HEK293 (cell line): Measurements from ENCODE around the gene AIG1.

Source experiments
- CTCF ChIA-PET: fragments of 350-600 bp; formaldehyde crosslinking; extraction: SDS; loops from one replicate; lab custom pipeline; 2021; ENCODE audit warnings: antibody characterized with exemption; lab: Yijun Ruan, JAX
- POLR2A ChIA-PET: fragments of 300-600 bp; formaldehyde crosslinking; extraction: SDS; loops from one replicate; lab custom pipeline; 2020; ENCODE audit warnings: antibody characterized with exemption, inconsistent platforms; lab: Yijun Ruan, JAX
- H3K27ac ChIP-seq: fragments of 200-500 bp; sonication (Bioruptor generic); 2 replicates; pipeline ENCODE4 v1.5.1; 2014; ENCODE audit warnings: low read depth, low read length, control low read depth, inconsistent platforms; ENCODE audit errors: extremely low read depth
- H3K36me3 ChIP-seq, 2 experiments: fragments of 200-500 bp in 1 of 2; sonication (Bioruptor generic) in 1 of 2; 1 replicate in 1 of 2; 2 replicates in 1 of 2; pipeline ENCODE4 v1.5.1; 2014 to 2017; ENCODE audit warnings: inconsistent platforms in 2 of 2, low read length in 2 of 2; ENCODE audit not compliant: control insufficient read depth in 2 of 2, insufficient read depth in 1 of 2
- H3K4me1 ChIP-seq: fragments of 200-500 bp; sonication (Bioruptor generic); 2 replicates; pipeline ENCODE4 v1.5.1; 2014; ENCODE audit warnings: mild to moderate bottlenecking, low read length, inconsistent platforms; ENCODE audit not compliant: control insufficient read depth, insufficient read depth
- H3K4me3 ChIP-seq: 2 replicates; pipeline ENCODE4 v1.5.1; 2011; ENCODE audit warnings: low read depth, mild to moderate bottlenecking, control low read depth, low read length, moderate library complexity
- H3K9me3 ChIP-seq: fragments of 200-500 bp; sonication (Bioruptor generic); 2 replicates; pipeline ENCODE4 v1.5.1; 2014; ENCODE audit warnings: low read depth, low read length, inconsistent platforms; ENCODE audit not compliant: control insufficient read depth, insufficient read depth
- BCL11A ChIP-seq: fragments of 450-650 bp; formaldehyde crosslinking; IDR thresholded peaks from 2 replicates; pipeline ENCODE4 v1.5.1; 2016; ENCODE audit warnings: low read depth, missing biosample characterization, missing genetic modification characterization
- HOXD13 ChIP-seq: sonication (generic); formaldehyde crosslinking; IDR thresholded peaks from 2 replicates; pipeline ENCODE4 v1.8.0; 2022; ENCODE audit warnings: missing genetic modification reagents, borderline replicate concordance
- MEIS1 ChIP-seq: sonication (generic); formaldehyde crosslinking; IDR thresholded peaks from 2 replicates; pipeline ENCODE4 v1.8.1; 2022; ENCODE audit warnings: missing genetic modification reagents, mild to moderate bottlenecking, borderline replicate concordance
- PRDM1 ChIP-seq: fragments of 450-650 bp; formaldehyde crosslinking; IDR thresholded peaks from 2 replicates; pipeline ENCODE4; 2016; ENCODE audit warnings: missing biosample characterization, missing genetic modification characterization
- SP2 ChIP-seq: fragments of 450-650 bp; formaldehyde crosslinking; IDR thresholded peaks from 2 replicates; pipeline ENCODE4 v1.5.1; 2016; ENCODE audit warnings: missing biosample characterization, missing genetic modification characterization
- ZBTB21 ChIP-seq: fragments of 450-650 bp; formaldehyde crosslinking; IDR thresholded peaks from 2 replicates; pipeline ENCODE4 v1.5.1; 2017; ENCODE audit warnings: missing biosample characterization, missing genetic modification characterization
- ZBTB8A ChIP-seq: fragments of 450-650 bp; formaldehyde crosslinking; IDR thresholded peaks from 2 replicates; pipeline ENCODE4 v1.5.1; 2016; ENCODE audit warnings: missing biosample characterization, missing genetic modification characterization
- ZFP41 ChIP-seq: fragments of 450-650 bp; formaldehyde crosslinking; IDR thresholded peaks from 2 replicates; pipeline ENCODE4 v1.5.1; 2016; ENCODE audit warnings: missing biosample characterization, missing genetic modification characterization, borderline replicate concordance
- ZNF10 ChIP-seq: fragments of 450-650 bp; formaldehyde crosslinking; IDR thresholded peaks from 2 replicates; pipeline ENCODE4 v1.5.1; 2017; ENCODE audit warnings: missing biosample characterization, missing genetic modification characterization
- ZNF114 ChIP-seq: fragments of 450-650 bp; formaldehyde crosslinking; IDR thresholded peaks from 2 replicates; pipeline ENCODE4 v1.5.0; 2017; ENCODE audit warnings: missing biosample characterization, missing genetic modification characterization
- ZNF202 ChIP-seq: fragments of 450-650 bp; formaldehyde crosslinking; IDR thresholded peaks from 2 replicates; pipeline ENCODE4 v1.5.1; 2016; ENCODE audit warnings: missing biosample characterization, missing genetic modification characterization, borderline replicate concordance
- ZNF23 ChIP-seq: fragments of 450-650 bp; formaldehyde crosslinking; IDR thresholded peaks from 2 replicates; pipeline ENCODE4 v1.5.1; 2016; ENCODE audit warnings: missing biosample characterization, missing genetic modification characterization, borderline replicate concordance
- ZNF239 ChIP-seq: fragments of 450-650 bp; formaldehyde crosslinking; IDR thresholded peaks from 2 replicates; pipeline ENCODE4 v1.5.1; 2016; ENCODE audit warnings: missing biosample characterization, missing genetic modification characterization
- ZNF514 ChIP-seq: fragments of 450-650 bp; formaldehyde crosslinking; IDR thresholded peaks from 2 replicates; pipeline ENCODE4 v1.5.1; 2016; ENCODE audit warnings: missing biosample characterization, missing genetic modification characterization
- ZNF596 ChIP-seq: fragments of 450-650 bp; IDR thresholded peaks from 2 replicates; pipeline ENCODE4 v1.5.0; 2018; ENCODE audit warnings: missing biosample characterization, mild to moderate bottlenecking, missing genetic modification characterization, moderate library complexity
- ZNF610 ChIP-seq: fragments of 450-650 bp; formaldehyde crosslinking; IDR thresholded peaks from 2 replicates; pipeline ENCODE4 v1.5.1; 2016; ENCODE audit warnings: missing biosample characterization, missing genetic modification characterization, borderline replicate concordance
- ZNF626 ChIP-seq: fragments of 450-650 bp; sonication (Bioruptor Pico); formaldehyde crosslinking; IDR thresholded peaks from 2 replicates; pipeline ENCODE4 v1.5.1; 2018; ENCODE audit warnings: missing biosample characterization, missing genetic modification characterization, inconsistent platforms
- ZNF76 ChIP-seq: fragments of 450-650 bp; formaldehyde crosslinking; IDR thresholded peaks from 2 replicates; pipeline ENCODE4; 2016; ENCODE audit warnings: low read depth, missing biosample characterization, missing genetic modification characterization, borderline replicate concordance
- ZNF791 ChIP-seq: fragments of 450-650 bp; formaldehyde crosslinking; IDR thresholded peaks from 2 replicates; pipeline ENCODE4 v1.5.1; 2016; ENCODE audit warnings: missing biosample characterization, missing genetic modification characterization
- ZNF792 ChIP-seq: fragments of 450-650 bp; formaldehyde crosslinking; IDR thresholded peaks from 2 replicates; pipeline ENCODE4 v1.5.1; 2016; ENCODE audit warnings: missing biosample characterization, missing genetic modification characterization
- ZNF843 ChIP-seq: fragments of 450-650 bp; formaldehyde crosslinking; IDR thresholded peaks from 2 replicates; pipeline ENCODE4 v1.5.1; 2016; ENCODE audit warnings: missing biosample characterization, missing genetic modification characterization
- TF ChIP-seq, protein P1 (sequence below): fragments of 450-650 bp; formaldehyde crosslinking; IDR thresholded peaks from 2 replicates; pipeline ENCODE4 v1.5.1; 2017; ENCODE audit warnings: missing biosample characterization, missing genetic modification characterization
- TF ChIP-seq, protein P2 (sequence below): fragments of 450-650 bp; formaldehyde crosslinking; IDR thresholded peaks from 2 replicates; pipeline ENCODE4 v1.5.1; 2017; ENCODE audit warnings: missing biosample characterization, mild to moderate bottlenecking, missing genetic modification characterization, moderate library complexity
- TF ChIP-seq, protein P3 (sequence below): fragments of 450-650 bp; formaldehyde crosslinking; IDR thresholded peaks from 2 replicates; pipeline ENCODE4 v1.5.1; 2016; ENCODE audit warnings: missing biosample characterization, missing genetic modification characterization, borderline replicate concordance
- TF ChIP-seq, protein P4 (sequence below): fragments of 450-650 bp; formaldehyde crosslinking; IDR thresholded peaks from 2 replicates; pipeline ENCODE4; 2016; ENCODE audit warnings: missing biosample characterization, missing genetic modification characterization

The AIG1 gene

DNA sequence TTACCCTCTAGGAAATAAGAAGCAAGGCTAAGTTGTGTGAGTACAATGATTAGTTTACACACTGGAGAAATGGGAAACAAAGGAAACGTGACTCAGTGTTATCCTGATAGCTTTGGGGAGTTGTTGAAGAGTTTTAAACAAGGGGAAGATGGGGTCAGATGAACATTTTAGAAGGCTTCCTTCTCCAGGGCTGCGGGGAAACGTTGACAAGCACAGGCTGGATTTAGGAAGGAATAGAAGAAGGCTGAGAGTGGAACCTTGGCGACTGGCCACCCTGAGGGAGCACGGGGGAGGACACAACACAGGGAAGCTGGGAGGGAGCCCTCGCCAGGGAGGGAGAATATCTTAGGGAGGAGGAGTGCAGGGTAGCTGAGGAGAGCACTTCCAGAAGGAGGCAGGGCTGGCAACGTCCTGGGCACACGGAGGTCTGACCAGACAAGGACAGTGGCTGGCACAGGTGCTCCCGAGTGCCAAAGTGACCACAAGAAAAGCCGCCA lies 134.7 kb downstream of the AIG1 start:
- ChIA-PET POLR2A (no interaction called here), CTCF (interaction anchor here (0.5 to 0.7 kb wide), 2 partner anchors 152 to 1707 kb away, joined by 3 to 7 read pairs; no protein-coding TSS in a partner anchor)
- no peaks in the 10 kb centered on the region for H3K36me3 ChIP-seq
- no peaks in the 10 kb centered on the region for H3K9me3 ChIP-seq
- peaks cover 5% of the 10 kb centered on the region for H3K4me1 ChIP-seq
- no peak overlapping the region for H3K27ac ChIP-seq
- TF ChIP-seq MEIS1 (no peak), ZNF514 (tag by site-specific recombination) (no peak), ZNF792 (no peak), ZBTB21 (tag by site-specific recombination) (no peak), ZNF626 (no peak), ZNF76 (tag by site-specific recombination) (no peak), HOXD13 (CRISPR knock-in tag) (no peak), ZNF843 (no peak), BCL11A (no peak), ZNF10 (tag by site-specific recombination) (no peak), ZNF596 (tag by site-specific recombination) (no peak), ZNF23 (tag by site-specific recombination) (no peak), ZFP41 (no peak)
- TF ChIP-seq, protein P1, sequence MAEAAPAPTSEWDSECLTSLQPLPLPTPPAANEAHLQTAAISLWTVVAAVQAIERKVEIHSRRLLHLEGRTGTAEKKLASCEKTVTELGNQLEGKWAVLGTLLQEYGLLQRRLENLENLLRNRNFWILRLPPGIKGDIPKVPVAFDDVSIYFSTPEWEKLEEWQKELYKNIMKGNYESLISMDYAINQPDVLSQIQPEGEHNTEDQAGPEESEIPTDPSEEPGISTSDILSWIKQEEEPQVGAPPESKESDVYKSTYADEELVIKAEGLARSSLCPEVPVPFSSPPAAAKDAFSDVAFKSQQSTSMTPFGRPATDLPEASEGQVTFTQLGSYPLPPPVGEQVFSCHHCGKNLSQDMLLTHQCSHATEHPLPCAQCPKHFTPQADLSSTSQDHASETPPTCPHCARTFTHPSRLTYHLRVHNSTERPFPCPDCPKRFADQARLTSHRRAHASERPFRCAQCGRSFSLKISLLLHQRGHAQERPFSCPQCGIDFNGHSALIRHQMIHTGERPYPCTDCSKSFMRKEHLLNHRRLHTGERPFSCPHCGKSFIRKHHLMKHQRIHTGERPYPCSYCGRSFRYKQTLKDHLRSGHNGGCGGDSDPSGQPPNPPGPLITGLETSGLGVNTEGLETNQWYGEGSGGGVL (tag by site-specific recombination) = no peak
- TF ChIP-seq, protein P2, sequence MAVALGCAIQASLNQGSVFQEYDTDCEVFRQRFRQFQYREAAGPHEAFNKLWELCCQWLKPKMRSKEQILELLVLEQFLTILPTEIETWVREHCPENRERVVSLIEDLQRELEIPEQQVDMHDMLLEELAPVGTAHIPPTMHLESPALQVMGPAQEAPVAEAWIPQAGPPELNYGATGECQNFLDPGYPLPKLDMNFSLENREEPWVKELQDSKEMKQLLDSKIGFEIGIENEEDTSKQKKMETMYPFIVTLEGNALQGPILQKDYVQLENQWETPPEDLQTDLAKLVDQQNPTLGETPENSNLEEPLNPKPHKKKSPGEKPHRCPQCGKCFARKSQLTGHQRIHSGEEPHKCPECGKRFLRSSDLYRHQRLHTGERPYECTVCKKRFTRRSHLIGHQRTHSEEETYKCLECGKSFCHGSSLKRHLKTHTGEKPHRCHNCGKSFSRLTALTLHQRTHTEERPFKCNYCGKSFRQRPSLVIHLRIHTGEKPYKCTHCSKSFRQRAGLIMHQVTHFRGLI (tag by site-specific recombination) = no peak
- H3K4me3 ChIP-seq = no peak overlapping the region

DNA sequence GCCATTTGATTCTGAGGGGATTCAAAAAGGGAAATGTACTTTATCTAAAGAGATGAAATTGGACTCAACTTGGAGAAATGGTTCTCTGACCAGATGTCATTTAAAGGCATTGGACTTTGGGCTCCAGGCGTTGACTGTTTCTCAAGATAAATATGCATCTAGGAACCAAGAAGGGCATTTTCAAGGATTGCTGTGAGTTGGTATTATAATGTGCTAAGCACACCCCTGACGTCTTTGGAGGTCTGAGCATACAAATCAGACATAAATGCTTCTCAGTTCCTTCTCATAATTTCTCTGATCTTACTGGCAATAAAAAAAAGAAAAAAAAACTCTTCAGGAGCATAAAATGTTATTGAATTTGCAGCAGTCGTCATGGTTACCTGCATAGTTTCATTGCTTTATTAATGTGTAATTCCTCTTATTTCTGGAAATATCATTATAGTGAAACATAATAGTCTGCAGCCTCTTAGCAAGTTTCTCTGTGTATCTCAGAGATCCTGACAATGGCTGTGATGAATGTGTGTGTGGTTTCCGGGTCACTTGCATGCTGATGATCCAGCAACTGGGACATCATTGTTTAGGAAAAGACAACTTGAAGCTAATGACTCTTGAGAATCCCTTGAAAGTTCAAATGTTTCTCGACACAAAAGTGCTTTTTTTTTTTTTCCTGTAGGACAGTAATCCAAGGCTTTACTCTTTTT lies 136.0 kb downstream of the AIG1 start:
- Histone ChIP-seq H3K27ac (no peak overlapping the region), H3K4me3 (no peak overlapping the region), H3K4me1 (peaks cover 5% of the 10 kb centered on the region), H3K9me3 (no peaks in the 10 kb centered on the region), H3K36me3 (no peaks in the 10 kb centered on the region)
- TF ChIP-seq MEIS1 = 0 out of 2 replicates have a peak, but pooled peaks have one; percentile 62
- TF ChIP-seq ZNF610 (tag by site-specific recombination) = no peak
- ChIA-PET POLR2A (no interaction called here), CTCF (no interaction called here)

DNA sequence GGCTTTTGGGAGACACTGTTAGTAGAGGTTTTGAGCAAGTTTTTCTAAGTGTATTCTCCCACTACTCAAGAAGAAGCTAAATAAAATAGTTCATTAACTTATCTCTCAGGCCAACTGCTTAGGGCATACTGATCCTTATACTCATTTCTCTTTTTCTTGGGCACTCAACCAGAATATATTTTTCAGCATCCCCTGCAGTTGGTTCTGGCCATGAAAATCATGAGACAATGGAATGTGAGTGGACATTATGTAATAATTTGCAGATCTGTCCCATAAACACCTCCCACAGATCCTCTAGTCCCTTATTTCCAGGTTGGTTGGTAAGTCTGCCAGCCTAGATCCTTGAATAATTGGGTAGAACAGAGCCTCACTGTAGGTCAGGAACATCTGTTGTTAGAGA lies 136.7 kb downstream of the AIG1 start:
- H3K36me3 ChIP-seq = no peaks in the 10 kb centered on the region
- H3K9me3 ChIP-seq = no peaks in the 10 kb centered on the region
- no peak for TF ChIP-seq ZNF202
- TF ChIP-seq, protein P3, sequence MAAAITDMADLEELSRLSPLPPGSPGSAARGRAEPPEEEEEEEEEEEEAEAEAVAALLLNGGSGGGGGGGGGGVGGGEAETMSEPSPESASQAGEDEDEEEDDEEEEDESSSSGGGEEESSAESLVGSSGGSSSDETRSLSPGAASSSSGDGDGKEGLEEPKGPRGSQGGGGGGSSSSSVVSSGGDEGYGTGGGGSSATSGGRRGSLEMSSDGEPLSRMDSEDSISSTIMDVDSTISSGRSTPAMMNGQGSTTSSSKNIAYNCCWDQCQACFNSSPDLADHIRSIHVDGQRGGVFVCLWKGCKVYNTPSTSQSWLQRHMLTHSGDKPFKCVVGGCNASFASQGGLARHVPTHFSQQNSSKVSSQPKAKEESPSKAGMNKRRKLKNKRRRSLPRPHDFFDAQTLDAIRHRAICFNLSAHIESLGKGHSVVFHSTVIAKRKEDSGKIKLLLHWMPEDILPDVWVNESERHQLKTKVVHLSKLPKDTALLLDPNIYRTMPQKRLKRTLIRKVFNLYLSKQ (tag by site-specific recombination) = no peak
- no peak for TF ChIP-seq SP2 (tag by site-specific recombination)
- no peak for TF ChIP-seq ZNF239
- TF ChIP-seq, protein P4, sequence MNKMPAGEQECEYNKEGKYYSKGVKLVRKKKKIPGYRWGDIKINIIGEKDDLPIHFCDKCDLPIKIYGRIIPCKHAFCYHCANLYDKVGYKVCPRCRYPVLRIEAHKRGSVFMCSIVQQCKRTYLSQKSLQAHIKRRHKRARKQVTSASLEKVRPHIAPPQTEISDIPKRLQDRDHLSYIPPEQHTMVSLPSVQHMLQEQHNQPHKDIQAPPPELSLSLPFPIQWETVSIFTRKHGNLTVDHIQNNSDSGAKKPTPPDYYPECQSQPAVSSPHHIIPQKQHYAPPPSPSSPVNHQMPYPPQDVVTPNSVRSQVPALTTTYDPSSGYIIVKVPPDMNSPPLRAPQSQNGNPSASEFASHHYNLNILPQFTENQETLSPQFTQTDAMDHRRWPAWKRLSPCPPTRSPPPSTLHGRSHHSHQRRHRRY (tag by site-specific recombination) = no peak
- TF ChIP-seq BCL11A = no peak
- no peak for TF ChIP-seq ZNF114 (tag by site-specific recombination)
- TF ChIP-seq ZBTB8A (tag by site-specific recombination) = no peak
- TF ChIP-seq PRDM1 = no peak
- TF ChIP-seq ZNF791 (tag by site-specific recombination) = no peak
- H3K4me3 ChIP-seq = no peak overlapping the region
- peaks cover 5% of the 10 kb centered on the region for H3K4me1 ChIP-seq
- POLR2A ChIA-PET = no interaction called here
- no peak overlapping the region for H3K27ac ChIP-seq
- CTCF ChIA-PET = interaction anchor here (0.6 to 0.7 kb wide), 3 partner anchors 13 to 928 kb away, joined by 3 to 4 read pairs (median 3); no protein-coding TSS in a partner anchor
